ENCODE data around the gene KLHDC7B.

KLHDC7B gene

GRCh38 chr22:50503475-50504145 lies 42.1 kb upstream of the KLHDC7B start:
- no peak overlapping the region for H3K9ac ChIP-seq (ENCODE audit: insufficient read length, low read depth)
- H3K9me3 ChIP-seq (ENCODE audit: insufficient read depth, low read length): no peaks in the 10 kb centered on the region
- no peak for TF ChIP-seq YY1 (IDR thresholded peaks at IDR 0.05; ENCODE audit: insufficient read depth, insufficient read length)
- no peak for TF ChIP-seq ZNF274 (IDR thresholded peaks at IDR 0.05; ENCODE audit: low read depth, low read length)
- no peaks in the 10 kb centered on the region for H3K27me3 ChIP-seq (ENCODE audit: insufficient read depth, insufficient read length)
- no peak for DNase-seq (ENCODE audit: low read depth, low spot score)
- peaks cover 40% of the 10 kb centered on the region for H3K36me3 ChIP-seq (ENCODE audit: insufficient read depth, insufficient read length, low read length)
- no peak overlapping the region for H3K4me3 ChIP-seq (ENCODE audit: insufficient read length, low read depth)
- H3K4me1 ChIP-seq (ENCODE audit: insufficient read depth, insufficient read length): peaks cover 8% of the 10 kb centered on the region

GRCh38 chr22:50504369-50505211 lies 41.1 kb upstream of the KLHDC7B start:
- Histone ChIP-seq H3K4me3 (ENCODE audit: insufficient read length, low read depth) (no peak overlapping the region), H3K36me3 (ENCODE audit: insufficient read depth, insufficient read length, low read length) (peaks cover 40% of the 10 kb centered on the region), H3K27me3 (ENCODE audit: insufficient read depth, insufficient read length) (no peaks in the 10 kb centered on the region), H3K9me3 (ENCODE audit: insufficient read depth, low read length) (no peaks in the 10 kb centered on the region), H3K9ac (ENCODE audit: insufficient read length, low read depth) (no peak overlapping the region), H3K4me1 (ENCODE audit: insufficient read depth, insufficient read length) (peaks cover 8% of the 10 kb centered on the region)
- no peak for DNase-seq (ENCODE audit: low read depth, low spot score)
- no peak for TF ChIP-seq YY1 (IDR thresholded peaks at IDR 0.05; ENCODE audit: insufficient read depth, insufficient read length)

GRCh38 chr22:50505276-50505775 lies 40.4 kb upstream of the KLHDC7B start:
- peaks cover 8% of the 10 kb centered on the region for H3K4me1 ChIP-seq (ENCODE audit: insufficient read depth, insufficient read length)
- H3K36me3 ChIP-seq (ENCODE audit: insufficient read depth, insufficient read length, low read length): peaks cover 40% of the 10 kb centered on the region
- H3K27me3 ChIP-seq (ENCODE audit: insufficient read depth, insufficient read length): no peaks in the 10 kb centered on the region
- TF ChIP-seq YY1 (IDR thresholded peaks at IDR 0.05; ENCODE audit: insufficient read depth, insufficient read length) (no peak), SUZ12 (IDR thresholded peaks at IDR 0.05; ENCODE audit: extremely low read depth, insufficient read depth, insufficient read length) (no peak), ZNF274 (IDR thresholded peaks at IDR 0.05; ENCODE audit: low read depth, low read length) (no peak)
- no peaks in the 10 kb centered on the region for H3K9me3 ChIP-seq (ENCODE audit: insufficient read depth, low read length)
- no peak overlapping the region for H3K4me3 ChIP-seq (ENCODE audit: insufficient read length, low read depth)
- no peak overlapping the region for H3K9ac ChIP-seq (ENCODE audit: insufficient read length, low read depth)
- DNase-seq (ENCODE audit: low read depth, low spot score): no peak

GRCh38 chr22:50505776-50506610 lies 39.7 kb upstream of the KLHDC7B start:
- Histone ChIP-seq H3K36me3 (ENCODE audit: insufficient read depth, insufficient read length, low read length) (peaks cover 40% of the 10 kb centered on the region), H3K4me3 (ENCODE audit: insufficient read length, low read depth) (no peak overlapping the region), H3K9ac (ENCODE audit: insufficient read length, low read depth) (no peak overlapping the region), H3K9me3 (ENCODE audit: insufficient read depth, low read length) (no peaks in the 10 kb centered on the region), H3K27me3 (ENCODE audit: insufficient read depth, insufficient read length) (no peaks in the 10 kb centered on the region), H3K4me1 (ENCODE audit: insufficient read depth, insufficient read length) (peaks cover 8% of the 10 kb centered on the region)
- TF ChIP-seq YY1 (IDR thresholded peaks at IDR 0.05; ENCODE audit: insufficient read depth, insufficient read length): no peak
- TF ChIP-seq ZNF274 (IDR thresholded peaks at IDR 0.05; ENCODE audit: low read depth, low read length): no peak
- no peak for TF ChIP-seq SUZ12 (IDR thresholded peaks at IDR 0.05; ENCODE audit: extremely low read depth, insufficient read depth, insufficient read length)
- no peak for DNase-seq (ENCODE audit: low read depth, low spot score)

- H3K4me1 ChIP-seq (ENCODE audit: insufficient read depth, insufficient read length): peaks cover 8% of the 10 kb centered on the region
- peak overlapping the region; percentile 97 for H3K9ac ChIP-seq (ENCODE audit: insufficient read length, low read depth)
- H3K4me3 ChIP-seq (ENCODE audit: insufficient read length, low read depth): peak overlapping the region; percentile 85
- H3K9me3 ChIP-seq (ENCODE audit: insufficient read depth, low read length): no peaks in the 10 kb centered on the region
- TF ChIP-seq ZNF274 (IDR thresholded peaks at IDR 0.05; ENCODE audit: low read depth, low read length) (no peak), YY1 (IDR thresholded peaks at IDR 0.05; ENCODE audit: insufficient read depth, insufficient read length) (no peak), SUZ12 (IDR thresholded peaks at IDR 0.05; ENCODE audit: extremely low read depth, insufficient read depth, insufficient read length) (no peak)
- no peaks in the 10 kb centered on the region for H3K27me3 ChIP-seq (ENCODE audit: insufficient read depth, insufficient read length)
- DNase-seq (ENCODE audit: low read depth, low spot score): no peak
- peaks cover 40% of the 10 kb centered on the region for H3K36me3 ChIP-seq (ENCODE audit: insufficient read depth, insufficient read length, low read length)
These were observed 38.9 kb upstream of the KLHDC7B start for GRCh38 chr22:50506611-50507420.

GRCh38 chr22:50507421-50507990 lies 38.2 kb upstream of the KLHDC7B start, which contains the start of gene LMF2:
Gene LMF2, minus strand, starts transcription at chr22:50507702. Its CDS starts 27 bp downstream, at chr22:50507675.
- Histone ChIP-seq H3K4me1 (ENCODE audit: insufficient read depth, insufficient read length) (peaks cover 8% of the 10 kb centered on the region), H3K27me3 (ENCODE audit: insufficient read depth, insufficient read length) (no peaks in the 10 kb centered on the region), H3K4me3 (ENCODE audit: insufficient read length, low read depth) (peak within 1 kb of the TSS; percentile 85), H3K36me3 (ENCODE audit: insufficient read depth, insufficient read length, low read length) (peaks cover 41% of the 10 kb centered on the region), H3K9me3 (ENCODE audit: insufficient read depth, low read length) (no peaks in the 10 kb centered on the region), H3K9ac (ENCODE audit: insufficient read length, low read depth) (peak within 1 kb of the TSS; percentile 97)
- DNase-seq (ENCODE audit: low read depth, low spot score): no peak
- TF ChIP-seq SUZ12 (IDR thresholded peaks at IDR 0.05; ENCODE audit: extremely low read depth, insufficient read depth, insufficient read length): no peak
- TF ChIP-seq ZNF274 (IDR thresholded peaks at IDR 0.05; ENCODE audit: low read depth, low read length): no peak
- TF ChIP-seq YY1 (IDR thresholded peaks at IDR 0.05; ENCODE audit: insufficient read depth, insufficient read length): no peak
